ENCODE data around the gene ABRACL. TPM values are rescaled to one million over a fixed set of nuclear protein-coding genes. Genes with fewer than 3 reads are reported as not detected.
"Not testable (repeated sequence)": the region's sequence is repeated elsewhere in the genome, so short reads cannot be mapped to it uniquely, and the experiment has no call there.

The ABRACL gene
- total RNA-seq, 2 experiments from 2014 or later = 132 to 174 TPM

GRCh38 chr6:139050131-139050769 lies 21.7 kb downstream of the ABRACL start:
- H3K27me3 Mint-ChIP-seq; DNase-seq; H3K4me1 Mint-ChIP-seq; POLR2A ChIA-PET; H3K9me3 Mint-ChIP-seq; H3K36me3 Mint-ChIP-seq (ENCODE audit: low read depth); H3K27ac Mint-ChIP-seq; H3K4me3 Mint-ChIP-seq: not testable (repeated sequence)
- CTCF ChIA-PET = interaction anchor here (1.3 kb wide), 1 partner anchor 15 kb away, joined by 3 read pairs; no protein-coding TSS in a partner anchor

GRCh38 chr6:139050770-139051313 lies 22.3 kb downstream of the ABRACL start:
- Mint-ChIP-seq H3K9me3 (no peaks in the 10 kb centered on the region), H3K27ac (no peak overlapping the region), H3K4me1 (no peaks in the 10 kb centered on the region), H3K36me3 (ENCODE audit: low read depth) (no peaks in the 10 kb centered on the region), H3K4me3 (no peak overlapping the region), H3K27me3 (peaks cover 1% of the 10 kb centered on the region)
- POLR2A ChIA-PET = no interaction called here
- DNase-seq = no peak
- CTCF ChIA-PET = interaction anchor here (0.6 kb wide), 1 partner anchor 314 kb away, joined by 3 read pairs; no protein-coding TSS in a partner anchor

GRCh38 chr6:139051396-139052060 lies 23.0 kb downstream of the ABRACL start:
- no peaks in the 10 kb centered on the region for H3K4me1 Mint-ChIP-seq
- H3K27me3 Mint-ChIP-seq = peaks cover 1% of the 10 kb centered on the region
- no peak overlapping the region for H3K27ac Mint-ChIP-seq
- ChIA-PET CTCF (interaction anchor here (0.6 kb wide), 1 partner anchor 313 kb away, joined by 3 read pairs; no protein-coding TSS in a partner anchor), POLR2A (no interaction called here)
- no peak overlapping the region for H3K4me3 Mint-ChIP-seq
- no peaks in the 10 kb centered on the region for H3K36me3 Mint-ChIP-seq (ENCODE audit: low read depth)
- no peaks in the 10 kb centered on the region for H3K9me3 Mint-ChIP-seq
- no peak for DNase-seq

- H3K36me3 Mint-ChIP-seq (ENCODE audit: low read depth) = no peaks in the 10 kb centered on the region
- no peaks in the 10 kb centered on the region for H3K9me3 Mint-ChIP-seq
- CTCF ChIA-PET = no interaction called here
- no peak overlapping the region for H3K4me3 Mint-ChIP-seq
- no peak for DNase-seq
- no peak overlapping the region for H3K27ac Mint-ChIP-seq
- POLR2A ChIA-PET = no interaction called here
- H3K27me3 Mint-ChIP-seq = peaks cover 1% of the 10 kb centered on the region
- H3K4me1 Mint-ChIP-seq = no peaks in the 10 kb centered on the region
Observed at GRCh38 chr6:139053382-139053781, 24.8 kb downstream of the ABRACL start.

- peaks cover 1% of the 10 kb centered on the region for H3K27me3 Mint-ChIP-seq
- H3K9me3 Mint-ChIP-seq = peaks cover 1% of the 10 kb centered on the region
- no peak for DNase-seq
- ChIA-PET POLR2A (no interaction called here), CTCF (no interaction called here)
- H3K4me1 Mint-ChIP-seq = no peaks in the 10 kb centered on the region
- no peaks in the 10 kb centered on the region for H3K36me3 Mint-ChIP-seq (ENCODE audit: low read depth)
- H3K27ac Mint-ChIP-seq = no peak overlapping the region
- H3K4me3 Mint-ChIP-seq = no peak overlapping the region
Observed at GRCh38 chr6:139054001-139054400, 25.5 kb downstream of the ABRACL start.

- Mint-ChIP-seq H3K36me3 (ENCODE audit: low read depth) (no peaks in the 10 kb centered on the region), H3K27ac (no peak overlapping the region), H3K4me1 (no peaks in the 10 kb centered on the region), H3K4me3 (no peak overlapping the region), H3K27me3 (peaks cover 1% of the 10 kb centered on the region), H3K9me3 (peaks cover 2% of the 10 kb centered on the region)
- ChIA-PET CTCF (interaction anchor here (1.2 kb wide), 1 partner anchor 23 kb away, joined by 3 read pairs; no protein-coding TSS in a partner anchor), POLR2A (no interaction called here)
- no peak for DNase-seq
Observed at GRCh38 chr6:139055709-139056108, 27.2 kb downstream of the ABRACL start.

DNA sequence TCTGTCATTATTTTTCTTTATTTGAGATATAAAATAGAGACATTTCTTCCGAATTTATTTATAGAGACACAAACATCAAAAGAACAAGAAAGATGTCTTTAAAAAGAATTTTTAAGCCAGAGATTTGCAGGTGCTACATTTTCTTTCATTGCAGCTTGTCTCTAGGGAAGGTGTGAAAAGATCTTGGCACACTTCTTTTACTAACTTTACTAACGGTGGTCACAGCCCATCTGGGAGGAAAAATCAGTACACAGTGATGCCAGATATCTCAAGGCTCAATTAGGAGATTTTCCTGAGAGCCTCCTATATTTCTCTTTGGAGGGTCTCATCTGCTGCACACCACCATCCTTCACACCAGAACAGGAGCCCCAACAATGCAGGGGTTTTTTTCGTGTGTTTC lies 29.5 kb downstream of the ABRACL start:
- no peaks in the 10 kb centered on the region for H3K4me1 Mint-ChIP-seq
- H3K27me3 Mint-ChIP-seq = no peaks in the 10 kb centered on the region
- H3K9me3 Mint-ChIP-seq = peaks cover 2% of the 10 kb centered on the region
- H3K27ac Mint-ChIP-seq = no peak overlapping the region
- H3K4me3 Mint-ChIP-seq = no peak overlapping the region
- ChIA-PET POLR2A (no interaction called here), CTCF (no interaction called here)
- DNase-seq = no peak
- no peaks in the 10 kb centered on the region for H3K36me3 Mint-ChIP-seq (ENCODE audit: low read depth)

- Mint-ChIP-seq H3K27ac (no peak overlapping the region), H3K4me1 (no peaks in the 10 kb centered on the region), H3K9me3 (peaks cover 2% of the 10 kb centered on the region), H3K4me3 (no peak overlapping the region), H3K27me3 (no peaks in the 10 kb centered on the region), H3K36me3 (ENCODE audit: low read depth) (no peaks in the 10 kb centered on the region)
- ChIA-PET POLR2A (no interaction called here), CTCF (no interaction called here)
- DNase-seq = no peak
Observed at GRCh38 chr6:139060332-139060731, 31.8 kb downstream of the ABRACL start.

DNA sequence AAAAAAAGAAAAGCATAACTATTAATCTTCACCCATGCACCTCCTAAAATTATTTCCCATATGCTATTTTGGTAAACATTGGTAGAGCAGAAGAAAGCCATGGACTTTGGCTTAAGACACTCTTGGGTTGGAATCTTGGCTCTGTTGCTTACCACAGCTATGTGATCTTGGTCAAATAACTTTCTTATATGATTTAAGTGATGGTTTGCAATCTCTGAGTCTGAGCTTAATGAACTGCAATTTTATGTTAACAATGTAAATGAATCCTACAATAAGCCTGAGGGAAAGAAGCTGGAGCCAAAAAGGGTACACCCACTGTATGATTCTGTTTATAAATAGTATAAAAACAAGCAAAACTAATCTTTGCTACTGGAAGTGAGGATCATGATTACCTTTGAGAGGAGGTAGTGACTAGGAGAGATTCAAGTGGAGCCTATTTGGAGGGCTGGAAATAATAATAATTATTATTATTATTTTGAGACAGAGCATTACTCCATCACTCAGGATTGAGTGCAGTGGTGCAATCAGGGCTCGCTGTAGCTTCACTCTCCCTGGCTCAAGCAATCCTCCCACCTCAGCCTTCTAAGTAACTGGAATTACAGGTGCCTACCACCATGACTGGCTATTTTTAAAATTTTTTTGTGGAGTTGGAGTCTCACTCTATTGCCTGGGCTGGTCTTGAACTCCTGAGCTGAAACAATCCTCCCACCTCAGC lies 34.5 kb downstream of the ABRACL start:
- POLR2A ChIA-PET = interaction anchor here (0.6 kb wide), 1 partner anchor 311 kb away, joined by 3 read pairs; no protein-coding TSS in a partner anchor
- no peak overlapping the region for H3K27ac Mint-ChIP-seq
- DNase-seq = no peak
- H3K4me3 Mint-ChIP-seq = no peak overlapping the region
- no peaks in the 10 kb centered on the region for H3K27me3 Mint-ChIP-seq
- H3K36me3 Mint-ChIP-seq (ENCODE audit: low read depth) = no peaks in the 10 kb centered on the region
- H3K4me1 Mint-ChIP-seq = no peaks in the 10 kb centered on the region
- CTCF ChIA-PET = interaction anchor here (0.7 kb wide), 1 partner anchor 59 kb away, joined by 3 read pairs; no protein-coding TSS in a partner anchor
- peaks cover 2% of the 10 kb centered on the region for H3K9me3 Mint-ChIP-seq

- Mint-ChIP-seq H3K4me3 (no peak overlapping the region), H3K36me3 (ENCODE audit: low read depth) (no peaks in the 10 kb centered on the region), H3K9me3 (no peaks in the 10 kb centered on the region), H3K4me1 (no peaks in the 10 kb centered on the region), H3K27ac (no peak overlapping the region), H3K27me3 (no peaks in the 10 kb centered on the region)
- no peak for DNase-seq
- ChIA-PET POLR2A (no interaction called here), CTCF (interaction anchor here (0.6 kb wide), 1 partner anchor 16 kb away, joined by 3 read pairs; no protein-coding TSS in a partner anchor)
Observed at GRCh38 chr6:139064981-139065665, 36.6 kb downstream of the ABRACL start.

DNA sequence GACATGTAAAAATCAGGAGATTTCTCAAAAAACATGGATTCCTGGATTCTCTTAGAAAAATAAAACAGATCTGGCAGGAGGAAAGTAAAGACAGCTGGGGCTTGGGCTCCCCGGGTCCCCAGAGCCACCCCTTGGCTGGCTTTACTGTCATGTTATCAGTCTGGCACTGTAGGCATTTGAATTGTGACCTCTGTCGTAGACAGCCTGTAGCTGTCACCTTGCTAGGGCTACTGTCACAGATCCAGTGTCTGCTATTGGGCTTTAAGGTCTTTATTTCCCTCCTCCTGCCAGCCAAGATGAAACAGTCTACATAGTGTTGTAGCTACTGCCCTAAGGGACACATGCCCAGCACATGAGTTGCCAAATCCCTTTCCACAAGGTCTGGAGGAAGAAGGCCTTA lies 37.5 kb downstream of the ABRACL start:
- no peaks in the 10 kb centered on the region for H3K9me3 Mint-ChIP-seq
- H3K27ac Mint-ChIP-seq = no peak overlapping the region
- no peak overlapping the region for H3K4me3 Mint-ChIP-seq
- ChIA-PET POLR2A (no interaction called here), CTCF (no interaction called here)
- H3K36me3 Mint-ChIP-seq (ENCODE audit: low read depth) = no peaks in the 10 kb centered on the region
- no peak for DNase-seq
- H3K27me3 Mint-ChIP-seq = no peaks in the 10 kb centered on the region
- H3K4me1 Mint-ChIP-seq = no peaks in the 10 kb centered on the region

DNA sequence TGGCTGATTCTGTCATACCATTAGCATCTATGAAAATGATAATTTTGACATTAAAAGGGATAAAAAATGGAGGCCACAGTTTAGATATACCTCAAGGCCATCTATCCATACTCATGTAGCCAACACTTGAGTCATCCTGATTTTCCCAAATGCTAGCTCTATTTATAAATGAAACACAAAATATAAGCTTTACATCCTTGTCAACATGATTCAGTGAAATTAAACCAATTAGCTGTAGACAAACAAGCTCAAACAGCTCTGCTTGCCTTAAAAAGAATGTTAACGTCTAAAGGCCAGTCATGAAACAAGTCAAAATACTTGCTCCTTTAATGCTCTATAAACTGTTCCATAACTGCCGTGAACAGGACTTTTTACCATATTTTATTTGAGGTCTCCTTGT lies 40.3 kb downstream of the ABRACL start:
- CTCF ChIA-PET = no interaction called here
- Mint-ChIP-seq H3K36me3 (ENCODE audit: low read depth) (no peaks in the 10 kb centered on the region), H3K9me3 (no peaks in the 10 kb centered on the region), H3K4me3 (no peak overlapping the region), H3K27ac (no peak overlapping the region), H3K27me3 (no peaks in the 10 kb centered on the region), H3K4me1 (no peaks in the 10 kb centered on the region)
- POLR2A ChIA-PET = no interaction called here
- DNase-seq = no peak

GRCh38 chr6:139073118-139073517 lies 44.6 kb downstream of the ABRACL start:
- Mint-ChIP-seq H3K9me3 (peaks cover 1% of the 10 kb centered on the region), H3K27me3 (no peaks in the 10 kb centered on the region), H3K4me1 (no peaks in the 10 kb centered on the region), H3K27ac (no peak overlapping the region), H3K4me3 (no peak overlapping the region), H3K36me3 (ENCODE audit: low read depth) (no peaks in the 10 kb centered on the region)
- ChIA-PET CTCF (no interaction called here), POLR2A (no interaction called here)
- DNase-seq = no peak
